SH-SY5Y (cell line): ENCODE data around the gene ECI1.

Source experiments
- GATA2 ChIP-seq: IDR thresholded peaks from 2 replicates; pipeline ENCODE4 v1.6.1; 2011; ENCODE audit warnings: mild to moderate bottlenecking, low read depth, low read length
- GATA3 ChIP-seq: IDR thresholded peaks from 2 replicates; pipeline ENCODE4 v1.6.1; 2011; ENCODE audit warnings: low read depth, mild to moderate bottlenecking, low read length, moderate library complexity

The ECI1 gene

GRCh38 chr16:2273931-2274330, 22.5 kb upstream of the ECI1 start:
- TF ChIP-seq GATA3: no peak

GRCh38 chr16:2273484-2273883, 22.1 kb upstream of the ECI1 start:
- TF ChIP-seq GATA3: no peak
- TF ChIP-seq GATA2: no peak

GRCh38 chr16:2271848-2272461, 20.6 kb upstream of the ECI1 start:
- TF ChIP-seq GATA2 (no peak), GATA3 (no peak)

- no peak for TF ChIP-seq GATA3
- TF ChIP-seq GATA2: no peak
Measured at GRCh38 chr16:2270588-2271470, 19.4 kb upstream of the ECI1 start.

GRCh38 chr16:2270070-2270462, 18.7 kb upstream of the ECI1 start:
- no peak for TF ChIP-seq GATA3
- TF ChIP-seq GATA2: no peak

GRCh38 chr16:2267913-2268666, 16.7 kb upstream of the ECI1 start, which contains the start of gene RNPS1:
RNPS1 (minus strand) TSS chr16:2268126; CDS start chr16:2264643, 3,483 bp downstream.
- no peak for TF ChIP-seq GATA2
- no peak for TF ChIP-seq GATA3

- TF ChIP-seq GATA2 (no peak), GATA3 (no peak)
Measured at GRCh38 chr16:2260250-2260649, 8.9 kb upstream of the ECI1 start.

- TF ChIP-seq GATA2 (no peak), GATA3 (no peak)
Measured at GRCh38 chr16:2257726-2258125, 6.3 kb upstream of the ECI1 start.

- no peak for TF ChIP-seq GATA3
- no peak for TF ChIP-seq GATA2
Measured at GRCh38 chr16:2256531-2257140, 5.2 kb upstream of the ECI1 start.

GRCh38 chr16:2253293-2253692, 1.9 kb upstream of the ECI1 start:
- no peak for TF ChIP-seq GATA3
- no peak for TF ChIP-seq GATA2

GRCh38 chr16:2252806-2253148, 1.4 kb upstream of the ECI1 start:
- TF ChIP-seq GATA2 (no peak), GATA3 (no peak)

GRCh38 chr16:2250652-2251295, 613 bp downstream of the ECI1 start:
- TF ChIP-seq GATA2 (no peak), GATA3 (no peak)

GRCh38 chr16:2246301-2246885, 5.0 kb downstream of the ECI1 start:
- TF ChIP-seq GATA3 (no peak), GATA2 (no peak)
